ENCODE data around the gene COBLL1.

The COBLL1 gene

GRCh38 chr2:164690361-164690760, 151.3 kb downstream of the COBLL1 start:
- no peak for TF ChIP-seq CTCF (conservative IDR thresholded peaks at IDR 0.05; ENCODE audit: low read depth, low read length)
- no peaks in the 10 kb centered on the region for H3K4me1 ChIP-seq (ENCODE audit: low read depth, poor library complexity, severe bottlenecking)
- no peaks in the 10 kb centered on the region for H3K27me3 ChIP-seq (ENCODE audit: insufficient read depth, low read depth)
- H3K4me3 ChIP-seq (IDR thresholded peaks at IDR 0.05; ENCODE audit: insufficient read depth, low read depth, low read length), result no peak overlapping the region
- H4K20me1 ChIP-seq (ENCODE audit: insufficient read depth), result no peaks in the 10 kb centered on the region
- no peak overlapping the region for H3K9ac ChIP-seq
- no peak overlapping the region for H2AFZ ChIP-seq (ENCODE audit: low read depth)
- no peak overlapping the region for H3K27ac ChIP-seq
- H3K4me2 ChIP-seq, result no peak overlapping the region
- H3K36me3 ChIP-seq (ENCODE audit: insufficient read depth), result no peaks in the 10 kb centered on the region
- no peaks in the 10 kb centered on the region for H3K79me2 ChIP-seq (ENCODE audit: insufficient read depth, low read depth)

GRCh38 chr2:164688896-164689419, 152.7 kb downstream of the COBLL1 start:
- Histone ChIP-seq H2AFZ (ENCODE audit: low read depth) (no peak overlapping the region), H3K36me3 (ENCODE audit: insufficient read depth) (no peaks in the 10 kb centered on the region), H3K4me2 (no peak overlapping the region), H3K27ac (no peak overlapping the region), H3K27me3 (ENCODE audit: insufficient read depth, low read depth) (no peaks in the 10 kb centered on the region), H3K4me1 (ENCODE audit: low read depth, poor library complexity, severe bottlenecking) (no peaks in the 10 kb centered on the region), H3K9ac (no peak overlapping the region), H3K4me3 (IDR thresholded peaks at IDR 0.05; ENCODE audit: insufficient read depth, low read depth, low read length) (no peak overlapping the region), H4K20me1 (ENCODE audit: insufficient read depth) (no peaks in the 10 kb centered on the region), H3K79me2 (ENCODE audit: insufficient read depth, low read depth) (no peaks in the 10 kb centered on the region)
- TF ChIP-seq CTCF (conservative IDR thresholded peaks at IDR 0.05; ENCODE audit: low read depth, low read length), result no peak

- no peak overlapping the region for H3K4me2 ChIP-seq
- H3K4me3 ChIP-seq (IDR thresholded peaks at IDR 0.05; ENCODE audit: insufficient read depth, low read depth, low read length), result no peak overlapping the region
- no peak overlapping the region for H2AFZ ChIP-seq (ENCODE audit: low read depth)
- no peaks in the 10 kb centered on the region for H4K20me1 ChIP-seq (ENCODE audit: insufficient read depth)
- no peak for TF ChIP-seq CTCF (conservative IDR thresholded peaks at IDR 0.05; ENCODE audit: low read depth, low read length)
- H3K9ac ChIP-seq, result no peak overlapping the region
- no peaks in the 10 kb centered on the region for H3K27me3 ChIP-seq (ENCODE audit: insufficient read depth, low read depth)
- no peak overlapping the region for H3K27ac ChIP-seq
- no peaks in the 10 kb centered on the region for H3K36me3 ChIP-seq (ENCODE audit: insufficient read depth)
- H3K4me1 ChIP-seq (ENCODE audit: low read depth, poor library complexity, severe bottlenecking), result peaks cover 31% of the 10 kb centered on the region
- H3K79me2 ChIP-seq (ENCODE audit: insufficient read depth, low read depth), result no peaks in the 10 kb centered on the region
These were observed 160.6 kb downstream of the COBLL1 start for GRCh38 chr2:164681009-164681408.

- H3K27me3 ChIP-seq (ENCODE audit: insufficient read depth, low read depth), result no peaks in the 10 kb centered on the region
- H3K36me3 ChIP-seq (ENCODE audit: insufficient read depth), result no peaks in the 10 kb centered on the region
- no peaks in the 10 kb centered on the region for H3K79me2 ChIP-seq (ENCODE audit: insufficient read depth, low read depth)
- H3K9ac ChIP-seq, result no peak overlapping the region
- no peak overlapping the region for H3K4me3 ChIP-seq (IDR thresholded peaks at IDR 0.05; ENCODE audit: insufficient read depth, low read depth, low read length)
- no peak overlapping the region for H3K4me2 ChIP-seq
- peaks cover 54% of the 10 kb centered on the region for H3K4me1 ChIP-seq (ENCODE audit: low read depth, poor library complexity, severe bottlenecking)
- TF ChIP-seq CTCF (conservative IDR thresholded peaks at IDR 0.05; ENCODE audit: low read depth, low read length), result no peak
- no peak overlapping the region for H3K27ac ChIP-seq
- H2AFZ ChIP-seq (ENCODE audit: low read depth), result no peak overlapping the region
- H4K20me1 ChIP-seq (ENCODE audit: insufficient read depth), result no peaks in the 10 kb centered on the region
These were observed 162.9 kb downstream of the COBLL1 start for GRCh38 chr2:164678631-164679149.

All from KMS-11 (cell line).